ENCODE results near the gene MMD2.

MMD2 gene

GRCh38 chr7:4866528-4867496 is 92.2 kb downstream of the MMD2 start:
- no peak for DNase-seq

- no peak for DNase-seq
Observed at GRCh38 chr7:4862156-4862555, 96.8 kb downstream of the MMD2 start.

GRCh38 chr7:4861673-4862072 is 97.3 kb downstream of the MMD2 start, which contains the start of gene PAPOLB:
Gene PAPOLB (minus strand): TSS chr7:4862030. CDS start chr7:4861810, 220 bp downstream.
- no peak for DNase-seq

GRCh38 chr7:4861227-4861626 is 97.8 kb downstream of the MMD2 start:
- DNase-seq = no peak

- DNase-seq = no peak
Observed at GRCh38 chr7:4857189-4857588, 101.8 kb downstream of the MMD2 start.

GRCh38 chr7:4856336-4857057 is 102.5 kb downstream of the MMD2 start:
- no peak for DNase-seq

Data from CD4-positive, alpha-beta T cell treated with Interleukin-17A for 4 hours (primary cell).